GM20000 (cell line): ENCODE measurements around the gene ARHGEF39.

Experiments
- DNase-seq: peaks from one replicate; pipeline ENCODE4 v3.0.0; 2012; ENCODE audit warnings: low spot score
- CTCF ChIP-seq: IDR thresholded peaks from 2 replicates; pipeline ENCODE4 v1.5.1; 2012; ENCODE audit warnings: mild to moderate bottlenecking, control low read depth; ENCODE audit errors: extremely low read depth, missing control alignments

The ARHGEF39 gene

GRCh38 chr9:35636135-35636876 is 28.7 kb downstream of the ARHGEF39 start:
- DNase-seq, result no peak
- no peak for TF ChIP-seq CTCF

GRCh38 chr9:35635730-35636129 is 29.3 kb downstream of the ARHGEF39 start:
- DNase-seq, result no peak

GRCh38 chr9:35629597-35629996 is 35.4 kb downstream of the ARHGEF39 start:
- TF ChIP-seq CTCF, result no peak
- no peak for DNase-seq

More at GRCh38 chr9:35635730-35636129, 29.3 kb downstream of the ARHGEF39 start:
- no peak for TF ChIP-seq CTCF

GRCh38 chr9:35628389-35628991 is 36.5 kb downstream of the ARHGEF39 start:
- TF ChIP-seq CTCF, result no peak
- DNase-seq, result no peak

- no peak for TF ChIP-seq CTCF
- DNase-seq, result no peak
These were observed 37.4 kb downstream of the ARHGEF39 start for GRCh38 chr9:35627575-35627974.

- DNase-seq, result no peak
- no peak for TF ChIP-seq CTCF
These were observed 45.2 kb downstream of the ARHGEF39 start for GRCh38 chr9:35619800-35620158.
